Femur (tissue), 1 donor: ENCODE results near the gene MBD6.

Experiments
- DNase-seq: peaks from one replicate; pipeline ENCODE4 v3.0.0-alpha.2; 2017

Gene MBD6

DNA sequence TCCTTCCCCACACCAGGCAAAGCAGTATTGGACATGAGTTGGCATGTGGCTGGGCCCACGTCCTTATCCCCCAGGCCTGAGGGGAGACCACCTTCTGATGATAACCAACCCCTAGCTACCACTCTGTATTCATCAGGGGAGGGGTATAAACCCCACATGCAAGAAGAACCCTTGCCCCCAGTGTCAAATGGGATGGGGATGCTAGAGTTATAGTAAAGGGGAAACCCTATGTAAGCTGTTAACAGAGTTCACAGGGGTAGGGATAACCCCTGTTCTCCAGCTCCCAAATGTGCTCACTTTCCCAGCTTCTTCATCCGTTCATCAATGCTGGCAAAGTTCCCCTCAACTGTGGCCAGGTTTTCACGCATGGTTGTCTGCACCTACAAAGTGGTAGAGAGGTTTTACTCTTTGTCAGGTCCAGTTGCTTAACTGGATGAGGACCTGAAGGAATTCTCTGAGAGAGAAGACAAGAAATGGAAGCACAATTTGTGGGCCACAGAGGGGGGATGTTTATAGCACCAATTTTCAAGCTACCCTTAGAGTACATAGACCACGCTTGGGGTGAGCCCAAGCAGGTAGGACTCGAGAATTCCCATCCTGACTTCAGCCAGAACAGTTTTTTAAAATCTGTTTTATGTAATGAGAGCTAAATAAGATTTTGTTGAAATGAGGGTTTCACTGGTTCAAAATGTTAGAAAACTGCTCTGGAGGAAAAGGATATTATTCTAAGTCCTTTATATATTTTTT is 7.9 kb downstream of the MBD6 start:
- DNase-seq = no peak

GRCh38 chr12:57531836-57532235 is 9.2 kb downstream of the MBD6 start:
- no peak for DNase-seq

DNA sequence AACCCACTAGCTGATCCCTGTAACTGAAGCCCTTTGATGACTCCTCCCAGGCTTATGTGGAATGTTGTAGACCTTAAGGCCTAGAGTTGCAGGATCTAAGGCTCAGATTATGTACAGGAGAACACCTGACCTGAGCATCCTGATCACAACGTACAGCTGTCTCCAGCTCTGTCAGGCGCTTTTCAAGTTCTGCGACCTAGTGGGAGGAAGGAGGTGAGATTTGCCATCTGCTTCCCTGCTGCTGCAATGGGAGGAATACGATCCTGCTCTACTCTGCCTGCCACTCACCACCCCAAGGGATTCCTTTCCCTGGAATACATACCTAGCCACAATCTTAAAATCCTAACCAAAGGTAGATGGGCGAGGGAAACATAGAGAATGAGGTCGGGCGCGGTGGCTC is 10.5 kb downstream of the MBD6 start:
- DNase-seq = no peak

DNA sequence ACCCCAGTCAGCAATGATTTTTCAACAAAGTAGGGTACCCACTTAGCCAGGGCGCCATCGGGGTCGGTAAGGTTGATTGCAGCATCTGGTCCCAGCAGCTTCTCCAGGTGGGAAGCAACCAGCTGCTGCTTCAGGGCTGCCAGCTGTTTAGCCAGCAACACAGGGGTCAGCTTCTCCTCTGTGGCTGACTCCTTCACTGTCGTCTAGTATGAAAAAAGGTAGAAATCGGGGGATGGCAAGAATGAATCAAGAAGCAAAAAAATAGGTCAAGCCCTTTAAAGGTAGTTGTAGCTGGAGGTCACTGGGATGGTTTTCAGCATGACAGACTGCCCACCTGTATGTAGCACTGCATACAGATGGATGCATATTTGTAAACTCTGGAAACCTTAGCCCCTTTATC is 11.6 kb downstream of the MBD6 start:
- DNase-seq = no peak

DNA sequence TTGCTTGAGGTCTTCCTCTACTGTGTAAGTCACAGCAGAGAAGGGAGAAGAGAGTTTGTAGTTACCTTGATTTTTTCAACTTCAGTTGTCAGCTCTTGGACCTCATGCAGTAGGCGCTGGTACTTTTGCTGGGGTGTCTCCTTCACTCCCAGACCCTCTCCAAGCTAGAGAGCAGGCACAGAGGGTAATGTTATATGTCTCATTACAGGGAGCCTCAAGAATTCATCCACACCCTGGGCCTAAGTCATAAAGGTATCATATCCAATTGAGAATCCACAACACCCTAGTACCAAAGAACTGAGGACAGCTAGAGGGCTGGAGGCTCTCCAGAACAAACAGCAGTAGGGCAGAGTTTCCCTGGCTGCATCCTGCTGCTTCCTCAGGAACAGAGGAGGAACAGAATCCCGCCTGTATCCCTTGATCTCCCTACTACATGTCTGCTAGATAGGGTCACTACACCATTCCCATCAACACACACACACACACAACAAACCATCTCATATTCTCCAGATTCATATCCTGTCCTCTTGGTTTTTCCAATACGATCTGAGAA is 12.4 kb downstream of the MBD6 start:
- DNase-seq = no peak

GRCh38 chr12:57535764-57536596 is 13.4 kb downstream of the MBD6 start:
- DNase-seq = no peak

- DNase-seq = no peak
Measured at GRCh38 chr12:57536597-57536942, 13.9 kb downstream of the MBD6 start.

DNA sequence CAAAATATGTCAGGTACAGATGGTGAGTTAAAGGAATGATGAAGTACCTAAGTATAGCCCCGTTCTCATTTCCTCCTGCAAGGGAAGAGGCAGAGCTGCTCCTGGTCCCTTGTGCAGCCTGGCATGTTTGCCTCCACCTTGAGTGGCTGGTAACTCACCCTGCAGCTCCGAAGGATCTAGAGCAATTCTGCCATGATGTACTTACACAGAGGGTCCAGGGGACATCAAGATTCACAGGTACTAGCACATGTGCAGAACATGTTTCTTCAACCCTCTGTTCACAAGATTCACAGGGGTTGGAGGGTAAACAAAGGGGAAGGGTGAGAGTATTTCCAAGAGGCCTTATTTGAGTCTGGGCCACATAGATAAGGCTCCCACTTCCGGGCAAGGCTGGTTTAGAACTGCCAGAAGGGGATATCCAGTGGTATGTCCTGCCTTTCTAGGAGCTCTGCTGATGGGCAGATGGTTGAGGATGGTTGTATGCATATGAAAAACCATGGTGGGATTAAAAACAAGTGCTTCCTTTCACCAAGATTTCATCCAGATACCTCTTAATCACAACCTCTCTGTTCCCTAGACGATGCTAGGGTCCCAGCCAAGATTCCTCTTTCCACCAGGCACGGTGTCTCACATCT is 16.6 kb downstream of the MBD6 start:
- DNase-seq = no peak

DNA sequence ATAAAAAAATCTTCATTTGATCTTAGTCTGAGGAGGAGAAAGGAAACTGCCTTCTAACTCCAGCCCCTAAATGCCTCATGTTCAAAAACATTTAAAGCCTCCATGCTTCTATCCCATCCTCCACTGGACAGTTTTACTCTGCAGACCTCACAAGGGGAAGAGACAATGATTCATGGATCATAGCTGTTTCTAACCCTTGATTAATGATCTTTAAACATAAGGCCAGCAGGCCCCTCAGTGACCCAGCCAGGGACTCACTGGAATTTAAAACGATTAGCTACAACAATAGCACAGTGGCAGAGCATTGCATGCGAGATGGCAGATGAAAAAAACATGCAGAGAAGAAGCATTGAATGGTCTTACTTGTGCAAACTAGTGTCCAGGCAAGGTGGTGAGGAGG is 18.4 kb downstream of the MBD6 start:
- DNase-seq = no peak

DNA sequence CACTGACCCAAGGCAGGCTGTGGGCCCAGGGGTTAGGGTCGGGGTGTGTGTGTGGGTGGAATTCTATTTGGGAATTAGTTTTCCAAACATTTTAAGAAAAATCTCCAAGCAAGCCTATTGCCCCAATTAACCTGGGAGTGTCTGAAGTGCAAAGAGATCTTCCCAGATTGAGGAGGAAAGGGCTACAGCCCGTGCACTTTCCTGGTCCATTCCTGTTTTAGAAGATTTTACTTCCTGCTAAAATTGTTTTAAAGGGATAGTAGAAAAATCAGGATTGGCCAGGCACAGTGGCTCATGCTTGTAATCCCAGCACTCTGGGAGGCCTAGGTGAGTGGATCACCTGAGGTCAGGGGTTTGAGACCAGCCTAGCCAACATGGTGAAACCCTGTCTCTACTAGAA is 19.1 kb downstream of the MBD6 start:
- no peak for DNase-seq

DNA sequence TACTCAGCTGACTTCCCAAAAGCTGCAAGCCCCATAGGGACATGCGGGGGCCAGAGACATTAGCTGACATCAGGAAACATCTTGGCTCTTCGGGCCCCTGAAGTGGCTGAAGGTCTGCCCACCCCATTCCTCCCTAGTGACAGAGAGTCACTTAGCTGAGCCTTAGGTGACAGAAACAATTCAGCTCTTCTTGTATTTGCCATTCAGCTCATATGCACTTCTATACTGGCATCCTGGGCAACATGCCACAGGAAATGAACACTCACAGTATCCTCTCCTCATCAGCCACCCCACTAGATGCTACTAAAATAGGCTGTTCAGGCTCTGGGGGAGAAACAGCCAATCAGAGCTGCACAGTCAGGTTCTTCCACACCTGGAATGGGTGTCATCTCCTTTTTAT is 21.0 kb downstream of the MBD6 start:
- no peak for DNase-seq

DNA sequence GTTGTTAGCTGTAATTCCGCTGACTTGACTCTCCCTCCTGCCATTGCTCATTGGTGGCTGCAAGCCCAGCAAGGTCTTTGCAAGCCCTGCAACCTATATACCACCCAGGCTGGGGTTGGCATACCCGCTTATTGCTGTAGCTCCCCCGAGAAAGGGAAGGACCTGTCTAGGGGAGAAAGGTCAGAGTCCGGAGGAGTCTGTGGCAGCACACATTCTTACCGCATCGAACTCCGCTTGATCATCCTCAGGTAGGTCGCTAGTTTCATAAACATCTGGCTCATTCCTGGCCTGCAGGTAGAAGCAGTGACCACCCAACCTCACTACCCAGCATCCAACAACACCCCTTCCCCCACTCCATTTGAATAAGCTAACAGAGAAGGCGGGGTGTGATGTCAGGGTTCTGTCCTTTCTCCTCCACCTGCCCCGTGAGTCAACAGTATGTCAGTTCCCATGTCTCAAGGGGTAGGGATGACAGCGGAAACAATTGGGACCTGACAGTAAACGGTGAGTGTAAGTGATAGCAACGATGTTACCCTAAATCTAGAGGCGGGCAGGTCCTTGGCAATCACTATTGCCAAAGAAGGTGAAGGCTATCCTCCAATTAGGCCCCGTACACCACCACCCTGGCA is 23.3 kb downstream of the MBD6 start:
- no peak for DNase-seq

DNA sequence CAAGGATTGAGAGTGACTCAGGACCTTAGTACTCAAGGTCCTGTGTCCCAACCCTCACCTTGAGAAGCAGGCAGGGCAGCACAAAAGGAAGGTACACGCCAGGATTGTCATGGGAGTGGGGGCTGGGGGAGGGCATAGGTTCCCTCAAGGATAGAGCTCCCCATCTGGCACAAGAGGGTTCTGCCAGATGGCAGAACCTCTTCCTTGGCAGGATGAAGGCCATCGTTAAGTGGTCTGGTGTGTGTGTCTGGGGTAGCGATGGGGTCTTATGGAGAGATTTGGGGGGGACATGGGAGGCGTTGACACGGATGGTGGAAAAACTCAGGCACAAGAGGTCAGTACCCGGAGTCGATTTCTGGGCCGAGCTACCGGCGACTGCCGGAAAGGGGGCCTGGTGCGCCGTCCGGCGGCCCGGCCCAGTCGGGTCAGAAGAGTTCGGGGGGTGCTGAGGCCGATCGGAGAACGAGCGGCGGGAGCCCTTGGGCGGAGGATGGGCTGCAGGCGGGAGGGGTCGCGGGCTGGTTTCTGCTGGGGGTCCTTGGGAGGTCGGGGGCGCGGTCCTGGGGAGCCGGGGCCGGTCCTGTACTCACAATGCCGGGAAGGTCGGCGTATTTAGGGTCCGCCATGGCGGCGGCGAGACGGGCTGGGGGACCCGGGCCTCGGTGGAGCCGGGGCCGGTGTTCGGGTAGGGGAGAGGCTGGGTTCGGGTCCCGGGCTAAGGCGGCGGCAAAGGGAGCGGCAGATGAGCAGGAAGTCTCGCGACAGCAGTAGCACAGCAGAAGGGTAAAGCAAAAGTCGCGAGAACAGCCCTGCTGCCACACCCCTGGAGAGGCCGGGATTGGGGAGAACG is 24.0 kb downstream of the MBD6 start, which contains the start of gene DCTN2:
TSS of gene DCTN2 (minus strand) at position 755 of the 850 bp plus-strand sequence. CDS start at position 626, 129 bp downstream.
- DNase-seq = peak; percentile 98

GRCh38 chr12:57547288-57548012 is 24.8 kb downstream of the MBD6 start:
- no peak for DNase-seq

GRCh38 chr12:57548013-57548315 is 25.3 kb downstream of the MBD6 start:
- DNase-seq = no peak

DNA sequence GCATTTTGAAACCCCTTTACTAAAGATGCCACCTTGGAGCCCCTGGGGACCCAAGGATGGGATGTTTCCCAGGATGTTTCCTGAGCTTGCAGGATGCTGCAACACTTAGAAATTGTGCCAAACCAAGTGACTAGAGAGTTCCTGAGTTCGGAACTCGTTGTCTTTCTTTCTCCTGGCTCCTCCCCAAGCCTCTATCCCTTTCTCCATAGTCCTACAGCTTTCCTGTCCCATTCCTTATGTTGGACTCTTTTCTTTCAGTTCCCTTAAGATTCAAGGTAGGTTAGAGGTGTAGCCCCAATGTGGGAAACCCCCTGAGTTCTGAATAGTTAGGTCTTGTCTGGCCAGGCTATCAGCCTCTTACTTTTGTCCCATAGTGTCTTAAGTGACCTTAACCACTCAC is 25.9 kb downstream of the MBD6 start:
- no peak for DNase-seq

DNA sequence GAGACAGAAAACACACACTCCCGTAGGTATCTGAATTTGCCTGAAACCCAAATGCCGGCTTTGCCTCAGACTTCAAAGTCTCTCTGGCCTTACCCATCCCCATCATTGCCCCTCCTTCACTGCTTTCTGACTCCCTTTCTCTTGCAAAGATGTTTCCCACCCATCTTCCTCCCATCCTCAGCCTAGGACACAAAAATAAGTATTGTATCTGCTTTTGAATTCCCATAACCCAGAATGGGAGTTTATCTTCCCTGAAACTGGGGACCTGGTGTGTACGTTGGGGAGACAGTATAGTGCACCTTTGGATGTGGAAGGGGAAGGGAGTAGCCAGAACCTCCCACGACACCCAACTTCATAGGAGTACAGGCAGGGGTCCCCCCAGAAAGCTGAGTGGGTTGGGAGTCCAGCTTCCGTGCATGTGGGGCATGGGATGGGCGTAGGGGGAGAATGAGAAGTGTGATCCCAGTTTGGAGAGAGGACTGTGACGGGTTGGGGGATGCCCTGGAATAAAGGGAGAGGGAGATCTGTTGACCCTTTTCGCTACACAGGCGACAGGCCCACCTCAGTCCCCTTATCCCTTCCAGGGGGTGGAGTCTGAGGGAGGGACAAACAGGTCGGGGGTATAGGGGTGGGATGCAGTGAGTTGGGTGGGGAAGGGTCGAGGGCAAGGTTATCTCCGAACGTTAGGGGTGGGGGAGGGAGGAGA is 26.7 kb downstream of the MBD6 start:
- DNase-seq = no peak

- DNase-seq = no peak
Measured at GRCh38 chr12:57549909-57550640, 27.5 kb downstream of the MBD6 start, which contains the start of gene KIF5A. Gene KIF5A (plus strand): TSS chr12:57550044. CDS start chr12:57550272, 228 bp downstream.

DNA sequence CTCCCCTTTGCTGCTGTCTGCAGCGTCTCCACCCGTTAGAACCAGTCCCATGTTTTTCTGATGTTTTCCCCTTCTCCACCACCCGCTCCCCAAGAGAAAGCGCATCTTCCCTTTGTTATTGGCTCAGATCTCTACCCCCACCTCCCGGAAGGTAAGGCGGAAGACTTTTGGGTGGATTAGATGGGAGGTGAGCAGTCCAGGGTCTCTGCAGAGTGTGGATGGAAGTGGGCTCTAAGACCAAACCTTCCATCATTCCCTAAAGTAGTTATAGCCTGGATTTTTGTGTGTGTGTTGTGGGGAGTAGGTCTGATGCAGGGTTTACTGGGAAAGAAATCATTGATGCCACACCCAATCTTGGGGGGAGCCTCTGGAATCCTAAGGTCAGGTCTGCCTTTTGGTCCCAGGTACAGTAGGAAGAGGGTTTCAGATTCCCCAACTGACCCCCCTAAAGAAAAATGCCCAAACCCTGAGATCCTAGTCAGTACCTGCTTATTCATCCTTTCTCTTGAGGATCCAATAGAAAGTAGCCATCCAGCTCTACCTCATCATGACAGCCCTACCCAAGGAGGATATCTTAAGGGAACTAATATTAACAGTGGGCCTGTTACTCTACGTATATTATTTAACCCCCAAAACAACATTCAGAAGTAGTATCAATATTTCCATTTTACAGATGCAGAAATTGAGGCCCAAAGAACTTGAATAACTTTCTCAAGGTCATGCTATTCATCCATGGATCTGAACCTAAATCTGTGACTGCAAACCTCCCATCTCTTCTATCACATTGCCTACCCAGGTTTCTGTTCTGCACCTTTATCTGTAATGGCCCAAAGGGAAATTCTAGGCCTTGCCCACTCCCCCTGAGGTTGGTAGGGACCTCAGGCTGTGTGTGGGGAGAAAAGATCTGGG is 28.3 kb downstream of the MBD6 start:
- DNase-seq = no peak
